ENCODE results near the gene SEC24D.
A peak's percentile ranks its signal among the peaks of the same experiment; 100 is the strongest.

The SEC24D gene

GRCh38 chr4:118727360-118727759, 108.6 kb downstream of the SEC24D start:
- Histone ChIP-seq H3K27ac (ENCODE audit: low read length) (no peak overlapping the region), H3K4me3 (ENCODE audit: low read length) (no peak overlapping the region), H3K9me3 (ENCODE audit: control insufficient read depth, insufficient read depth, low read length) (no peaks in the 10 kb centered on the region), H3K4me1 (ENCODE audit: control insufficient read depth, insufficient read depth, low read length) (no peaks in the 10 kb centered on the region), H3K36me3 (ENCODE audit: control insufficient read depth, insufficient read depth, low read length) (peaks cover 9% of the 10 kb centered on the region; the same call in 1 of the 2 replicates), H3K27me3 (ENCODE audit: control insufficient read depth, insufficient read depth, low read length) (no peaks in the 10 kb centered on the region)
- WGBS (ENCODE audit: insufficient coverage, insufficient read length): no CpG with 5 or more reads among the region's 1 CpG
- DNase-seq (ENCODE audit: low read depth, low spot score): no peak

- H3K27me3 ChIP-seq (ENCODE audit: control insufficient read depth, insufficient read depth, low read length): no peaks in the 10 kb centered on the region
- H3K9me3 ChIP-seq (ENCODE audit: control insufficient read depth, insufficient read depth, low read length): no peaks in the 10 kb centered on the region
- no peaks in the 10 kb centered on the region for H3K4me1 ChIP-seq (ENCODE audit: control insufficient read depth, insufficient read depth, low read length)
- no CpG with 5 or more reads among the region's 3 CpGs for WGBS (ENCODE audit: insufficient coverage, insufficient read length)
- no peak overlapping the region for H3K4me3 ChIP-seq (ENCODE audit: low read length)
- no peak overlapping the region for H3K27ac ChIP-seq (ENCODE audit: low read length)
- H3K36me3 ChIP-seq (ENCODE audit: control insufficient read depth, insufficient read depth, low read length): peaks cover 3% of the 10 kb centered on the region; the same call in 1 of the 2 replicates
- DNase-seq (ENCODE audit: low read depth, low spot score): no peak
These were observed 112.6 kb downstream of the SEC24D start for GRCh38 chr4:118723369-118723768.

GRCh38 chr4:118721752-118722151, 114.2 kb downstream of the SEC24D start:
- Histone ChIP-seq H3K4me3 (ENCODE audit: low read length) (no peak overlapping the region), H3K27me3 (ENCODE audit: control insufficient read depth, insufficient read depth, low read length) (no peaks in the 10 kb centered on the region), H3K27ac (ENCODE audit: low read length) (no peak overlapping the region), H3K36me3 (ENCODE audit: control insufficient read depth, insufficient read depth, low read length) (no peaks in the 10 kb centered on the region; the same call in 1 of the 2 replicates), H3K9me3 (ENCODE audit: control insufficient read depth, insufficient read depth, low read length) (no peaks in the 10 kb centered on the region), H3K4me1 (ENCODE audit: control insufficient read depth, insufficient read depth, low read length) (no peaks in the 10 kb centered on the region)
- DNase-seq (ENCODE audit: low read depth, low spot score): no peak
- no CpG with 5 or more reads among the region's 1 CpG for WGBS (ENCODE audit: insufficient coverage, insufficient read length)

- no peak overlapping the region for H3K27ac ChIP-seq (ENCODE audit: low read length)
- no peaks in the 10 kb centered on the region for H3K27me3 ChIP-seq (ENCODE audit: control insufficient read depth, insufficient read depth, low read length)
- no CpG with 5 or more reads among the region's 4 CpGs for WGBS (ENCODE audit: insufficient coverage, insufficient read length)
- no peak overlapping the region for H3K4me3 ChIP-seq (ENCODE audit: low read length)
- no peaks in the 10 kb centered on the region for H3K9me3 ChIP-seq (ENCODE audit: control insufficient read depth, insufficient read depth, low read length)
- no peaks in the 10 kb centered on the region for H3K4me1 ChIP-seq (ENCODE audit: control insufficient read depth, insufficient read depth, low read length)
- DNase-seq (ENCODE audit: low read depth, low spot score): no peak
- H3K36me3 ChIP-seq (ENCODE audit: control insufficient read depth, insufficient read depth, low read length): no peaks in the 10 kb centered on the region; the same call in 1 of the 2 replicates
These were observed 117.3 kb downstream of the SEC24D start for GRCh38 chr4:118718511-118719170.

GRCh38 chr4:118716304-118716703, 119.6 kb downstream of the SEC24D start:
- no peak overlapping the region for H3K27ac ChIP-seq (ENCODE audit: low read length)
- H3K9me3 ChIP-seq (ENCODE audit: control insufficient read depth, insufficient read depth, low read length): no peaks in the 10 kb centered on the region
- no CpG with 5 or more reads among the region's 3 CpGs for WGBS (ENCODE audit: insufficient coverage, insufficient read length)
- H3K27me3 ChIP-seq (ENCODE audit: control insufficient read depth, insufficient read depth, low read length): no peaks in the 10 kb centered on the region
- no peaks in the 10 kb centered on the region; the same call in 1 of the 2 replicates for H3K36me3 ChIP-seq (ENCODE audit: control insufficient read depth, insufficient read depth, low read length)
- no peaks in the 10 kb centered on the region for H3K4me1 ChIP-seq (ENCODE audit: control insufficient read depth, insufficient read depth, low read length)
- no peak for DNase-seq (ENCODE audit: low read depth, low spot score)
- no peak overlapping the region for H3K4me3 ChIP-seq (ENCODE audit: low read length)

- Histone ChIP-seq H3K4me3 (ENCODE audit: low read length) (no peak overlapping the region), H3K27me3 (ENCODE audit: control insufficient read depth, insufficient read depth, low read length) (no peaks in the 10 kb centered on the region), H3K27ac (ENCODE audit: low read length) (no peak overlapping the region), H3K36me3 (ENCODE audit: control insufficient read depth, insufficient read depth, low read length) (no peaks in the 10 kb centered on the region), H3K9me3 (ENCODE audit: control insufficient read depth, insufficient read depth, low read length) (no peaks in the 10 kb centered on the region), H3K4me1 (ENCODE audit: control insufficient read depth, insufficient read depth, low read length) (no peaks in the 10 kb centered on the region)
- no CpG with 5 or more reads among the region's 4 CpGs for WGBS (ENCODE audit: insufficient coverage, insufficient read length)
- no peak for DNase-seq (ENCODE audit: low read depth, low spot score)
These were observed 121.2 kb downstream of the SEC24D start for GRCh38 chr4:118714682-118715081.

GRCh38 chr4:118712872-118713271, 123.1 kb downstream of the SEC24D start:
- no peak for DNase-seq (ENCODE audit: low read depth, low spot score)
- H3K36me3 ChIP-seq (ENCODE audit: control insufficient read depth, insufficient read depth, low read length): no peaks in the 10 kb centered on the region
- no peak overlapping the region for H3K27ac ChIP-seq (ENCODE audit: low read length)
- no peaks in the 10 kb centered on the region for H3K9me3 ChIP-seq (ENCODE audit: control insufficient read depth, insufficient read depth, low read length)
- H3K4me1 ChIP-seq (ENCODE audit: control insufficient read depth, insufficient read depth, low read length): no peaks in the 10 kb centered on the region
- no CpG with 5 or more reads among the region's 1 CpG for WGBS (ENCODE audit: insufficient coverage, insufficient read length)
- no peaks in the 10 kb centered on the region for H3K27me3 ChIP-seq (ENCODE audit: control insufficient read depth, insufficient read depth, low read length)
- no peak overlapping the region for H3K4me3 ChIP-seq (ENCODE audit: low read length)

- DNase-seq (ENCODE audit: low read depth, low spot score): no peak
- H3K27me3 ChIP-seq (ENCODE audit: control insufficient read depth, insufficient read depth, low read length): no peaks in the 10 kb centered on the region
- H3K36me3 ChIP-seq (ENCODE audit: control insufficient read depth, insufficient read depth, low read length): no peaks in the 10 kb centered on the region; the same call in 1 of the 2 replicates
- no peaks in the 10 kb centered on the region for H3K9me3 ChIP-seq (ENCODE audit: control insufficient read depth, insufficient read depth, low read length)
- H3K27ac ChIP-seq (ENCODE audit: low read length): no peak overlapping the region
- H3K4me3 ChIP-seq (ENCODE audit: low read length): no peak overlapping the region
- H3K4me1 ChIP-seq (ENCODE audit: control insufficient read depth, insufficient read depth, low read length): no peaks in the 10 kb centered on the region
- no CpG with 5 or more reads among the region's 2 CpGs for WGBS (ENCODE audit: insufficient coverage, insufficient read length)
These were observed 124.9 kb downstream of the SEC24D start for GRCh38 chr4:118711052-118711451.

- peaks cover 4% of the 10 kb centered on the region; the same call in 1 of the 2 replicates for H3K36me3 ChIP-seq (ENCODE audit: control insufficient read depth, insufficient read depth, low read length)
- H3K9me3 ChIP-seq (ENCODE audit: control insufficient read depth, insufficient read depth, low read length): no peaks in the 10 kb centered on the region
- H3K4me1 ChIP-seq (ENCODE audit: control insufficient read depth, insufficient read depth, low read length): no peaks in the 10 kb centered on the region
- no peak overlapping the region for H3K4me3 ChIP-seq (ENCODE audit: low read length)
- 100% methylated on average over 1 of the region's 2 CpGs for whole genome bisulfite sequencing (ENCODE audit: insufficient coverage, insufficient read length)
- no peaks in the 10 kb centered on the region for H3K27me3 ChIP-seq (ENCODE audit: control insufficient read depth, insufficient read depth, low read length)
- no peak overlapping the region for H3K27ac ChIP-seq (ENCODE audit: low read length)
- no peak for DNase-seq (ENCODE audit: low read depth, low spot score)
These were observed 132.8 kb downstream of the SEC24D start for GRCh38 chr4:118703118-118703517.

GRCh38 chr4:118684873-118685811, 150.8 kb downstream of the SEC24D start, which contains the start of gene METTL14:
Gene METTL14, plus strand, starts transcription at chr4:118685392. Its CDS starts 143 bp downstream, at chr4:118685535.
- peak; percentile 92 for DNase-seq (ENCODE audit: low read depth, low spot score)
- H3K4me3 ChIP-seq (ENCODE audit: low read length): peak within 1 kb of the TSS; percentile 93
- no CpG with 5 or more reads among the region's 42 CpGs for WGBS (ENCODE audit: insufficient coverage, insufficient read length)
- H3K36me3 ChIP-seq (ENCODE audit: control insufficient read depth, insufficient read depth, low read length): no peaks in the 10 kb centered on the region
- no peaks in the 10 kb centered on the region for H3K4me1 ChIP-seq (ENCODE audit: control insufficient read depth, insufficient read depth, low read length)
- no peaks in the 10 kb centered on the region for H3K9me3 ChIP-seq (ENCODE audit: control insufficient read depth, insufficient read depth, low read length)
- no peak within 1 kb of the TSS for H3K27ac ChIP-seq (ENCODE audit: low read length)
- no peaks in the 10 kb centered on the region for H3K27me3 ChIP-seq (ENCODE audit: control insufficient read depth, insufficient read depth, low read length)
